SK-N-SH (cell line): ENCODE results near the gene TRAF1.

ENCODE experiments used
- CTCF ChIP-seq: fragments of 200-600 bp; sonication (generic); IDR thresholded peaks from 2 replicates; pipeline ENCODE4 v1.6.1; 2017; ENCODE audit warnings: antibody characterized with exemption, mild to moderate bottlenecking, moderate library complexity
- MAX ChIP-seq: IDR thresholded peaks from 2 replicates; pipeline ENCODE4 v1.4.0; 2012; ENCODE audit warnings: low read depth
- POLR2AphosphoS5 ChIP-seq: IDR thresholded peaks from 2 replicates; pipeline ENCODE4 v1.6.1; 2012; ENCODE audit warnings: low read depth, low read length
- TEAD4 ChIP-seq: IDR thresholded peaks from 2 replicates; pipeline ENCODE4 v1.4.0; 2012; ENCODE audit warnings: mild to moderate bottlenecking, borderline replicate concordance; ENCODE audit not compliant: insufficient read depth
- USF2 ChIP-seq: fragments of 150-350 bp; IDR thresholded peaks from 2 replicates; pipeline ENCODE4 v1.6.1; 2017; ENCODE audit warnings: antibody characterized with exemption, low read length, low read depth, borderline replicate concordance
- ZBTB33 ChIP-seq: IDR thresholded peaks from 2 replicates; pipeline ENCODE4 v1.4.0; 2012; ENCODE audit warnings: low read depth, borderline replicate concordance

- TF ChIP-seq CTCF (no peak), POLR2AphosphoS5 (no peak), MAX (no peak), USF2 (no peak), ZBTB33 (no peak), TEAD4 (no peak)
Measured at GRCh38 chr9:120904061-120904977, 22.3 kb downstream of the TRAF1 start.
